Stimulated activated CD4-positive, alpha-beta T cell treated with anti-CD3 and anti-CD28 coated beads, Interleukin-4, amount 100 ng/mL, for 1 hour (primary cell): ENCODE results near the gene E4F1.
"Not testable (repeated sequence)": the region's sequence is repeated elsewhere in the genome, so short reads cannot be mapped to it uniquely, and the experiment has no call there.

Source experiments
- DNase-seq: peaks from one replicate; pipeline ENCODE4 v3.0.0-alpha.2; 2020

Gene E4F1

DNA sequence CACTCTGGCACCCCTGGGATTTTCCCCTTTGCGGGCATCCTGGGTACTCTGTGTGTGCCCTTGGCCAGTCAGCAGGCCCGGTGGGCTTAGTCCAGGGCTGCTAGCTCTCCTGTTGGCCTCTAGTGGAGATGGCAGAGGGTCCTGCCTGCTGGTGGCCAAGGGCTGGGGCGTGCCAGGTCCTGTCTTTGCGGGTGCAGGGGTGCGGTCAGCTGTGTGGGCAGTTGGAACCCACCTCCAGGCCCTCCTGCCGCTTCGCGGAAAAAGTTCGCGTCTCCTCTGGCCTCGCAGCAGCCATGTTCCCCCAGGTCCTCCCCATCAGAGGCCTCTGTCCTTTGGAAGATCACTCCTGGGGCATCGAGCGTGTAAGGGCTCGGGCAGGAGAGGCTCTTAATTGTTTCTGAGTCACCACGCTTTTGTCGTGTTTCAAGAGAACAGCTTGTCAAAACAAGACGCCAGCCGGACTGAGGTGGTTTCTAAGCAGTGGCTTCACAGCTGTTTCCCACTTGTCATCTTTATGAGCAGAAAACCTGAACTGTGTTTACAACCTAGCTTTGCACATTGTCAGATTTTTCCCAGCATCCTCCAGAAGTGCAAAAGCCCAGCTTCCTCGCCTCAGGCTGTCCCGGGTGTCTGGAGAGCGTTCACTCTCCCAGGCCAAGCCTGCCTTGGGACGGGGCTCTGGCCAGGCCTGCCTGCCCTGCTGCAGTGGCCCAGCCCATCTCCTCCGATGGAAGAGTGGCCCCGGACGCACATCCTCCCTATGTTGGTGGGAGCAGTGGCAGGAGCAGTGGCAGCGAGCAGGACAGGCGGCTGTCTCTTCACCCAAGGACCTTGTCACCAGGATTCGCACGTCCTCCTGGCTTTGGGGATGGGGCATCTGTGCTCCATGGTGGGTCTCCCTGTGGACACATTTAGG lies 7.9 kb downstream of the E4F1 start:
- no peak for DNase-seq

DNA sequence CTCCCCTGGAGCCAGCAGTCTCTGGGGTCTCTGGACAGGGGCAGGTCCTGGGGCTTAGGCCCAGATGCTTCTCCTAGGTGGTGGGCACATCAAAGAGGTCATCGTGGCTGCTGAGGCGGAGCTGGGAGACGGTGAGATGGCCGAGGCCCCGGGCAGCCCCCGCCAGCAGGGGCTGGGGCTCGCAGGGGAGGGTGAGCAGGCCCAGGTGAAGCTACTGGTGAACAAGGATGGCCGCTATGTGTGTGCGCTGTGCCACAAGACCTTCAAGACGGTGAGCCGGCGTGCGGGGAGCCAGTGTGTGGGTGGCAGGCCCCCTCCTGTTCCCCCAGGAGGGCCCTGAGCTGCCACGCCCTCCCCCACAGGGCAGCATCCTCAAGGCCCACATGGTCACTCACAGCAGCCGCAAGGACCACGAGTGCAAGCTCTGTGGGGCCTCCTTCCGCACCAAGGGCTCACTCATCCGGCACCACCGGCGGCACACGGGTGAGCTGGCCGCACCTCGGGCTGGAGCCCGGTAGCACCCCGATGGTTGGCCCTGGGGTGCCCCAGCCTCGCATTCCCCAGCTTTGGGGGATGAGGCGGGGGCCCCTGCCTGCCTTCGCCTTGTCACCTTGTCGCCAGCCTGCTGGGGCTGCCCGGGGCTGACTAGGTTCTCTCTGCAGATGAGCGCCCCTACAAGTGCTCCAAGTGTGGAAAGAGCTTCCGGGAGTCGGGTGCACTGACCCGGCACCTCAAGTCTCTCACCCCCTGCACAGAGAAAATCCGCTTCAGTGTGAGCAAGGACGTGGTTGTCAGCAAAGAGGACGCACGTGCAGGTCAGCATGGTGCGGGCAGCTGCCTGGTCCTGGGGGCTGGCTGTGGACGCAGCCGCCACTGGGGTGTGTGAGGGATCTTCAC lies 9.0 kb downstream of the E4F1 start:
- DNase-seq, result no peak

DNA sequence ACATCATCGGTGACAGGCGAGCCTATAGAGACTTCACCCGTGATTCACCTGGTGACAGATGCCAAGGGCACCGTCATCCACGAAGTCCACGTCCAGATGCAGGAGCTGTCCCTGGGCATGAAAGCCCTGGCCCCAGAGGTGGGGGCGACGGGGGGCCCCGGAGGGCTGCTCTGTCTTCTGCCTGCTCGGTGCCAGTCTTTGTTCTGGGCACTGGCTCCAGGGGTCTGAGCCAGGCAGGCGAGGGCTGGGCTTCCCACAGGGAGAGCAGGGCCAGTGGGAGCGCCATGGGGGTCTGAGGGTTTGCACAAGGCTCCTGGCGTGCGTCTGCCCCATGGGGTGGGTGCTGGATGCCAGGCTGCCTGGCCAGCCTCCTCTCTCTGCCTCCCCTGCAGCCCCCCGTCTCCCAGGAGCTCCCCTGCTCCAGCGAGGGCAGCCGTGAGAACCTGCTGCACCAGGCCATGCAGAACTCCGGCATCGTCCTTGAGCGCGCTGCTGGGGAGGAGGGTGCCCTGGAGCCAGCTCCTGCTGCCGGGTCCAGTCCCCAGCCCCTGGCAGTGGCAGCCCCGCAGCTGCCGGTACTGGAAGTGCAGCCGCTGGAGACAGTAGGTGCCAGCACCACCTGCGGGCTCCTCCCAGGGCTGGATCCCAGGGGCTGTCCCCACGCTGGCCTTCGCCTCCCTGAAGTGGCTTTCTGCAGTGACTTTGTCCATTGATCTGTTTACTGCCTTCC lies 9.8 kb downstream of the E4F1 start:
- DNase-seq, result no peak

DNA sequence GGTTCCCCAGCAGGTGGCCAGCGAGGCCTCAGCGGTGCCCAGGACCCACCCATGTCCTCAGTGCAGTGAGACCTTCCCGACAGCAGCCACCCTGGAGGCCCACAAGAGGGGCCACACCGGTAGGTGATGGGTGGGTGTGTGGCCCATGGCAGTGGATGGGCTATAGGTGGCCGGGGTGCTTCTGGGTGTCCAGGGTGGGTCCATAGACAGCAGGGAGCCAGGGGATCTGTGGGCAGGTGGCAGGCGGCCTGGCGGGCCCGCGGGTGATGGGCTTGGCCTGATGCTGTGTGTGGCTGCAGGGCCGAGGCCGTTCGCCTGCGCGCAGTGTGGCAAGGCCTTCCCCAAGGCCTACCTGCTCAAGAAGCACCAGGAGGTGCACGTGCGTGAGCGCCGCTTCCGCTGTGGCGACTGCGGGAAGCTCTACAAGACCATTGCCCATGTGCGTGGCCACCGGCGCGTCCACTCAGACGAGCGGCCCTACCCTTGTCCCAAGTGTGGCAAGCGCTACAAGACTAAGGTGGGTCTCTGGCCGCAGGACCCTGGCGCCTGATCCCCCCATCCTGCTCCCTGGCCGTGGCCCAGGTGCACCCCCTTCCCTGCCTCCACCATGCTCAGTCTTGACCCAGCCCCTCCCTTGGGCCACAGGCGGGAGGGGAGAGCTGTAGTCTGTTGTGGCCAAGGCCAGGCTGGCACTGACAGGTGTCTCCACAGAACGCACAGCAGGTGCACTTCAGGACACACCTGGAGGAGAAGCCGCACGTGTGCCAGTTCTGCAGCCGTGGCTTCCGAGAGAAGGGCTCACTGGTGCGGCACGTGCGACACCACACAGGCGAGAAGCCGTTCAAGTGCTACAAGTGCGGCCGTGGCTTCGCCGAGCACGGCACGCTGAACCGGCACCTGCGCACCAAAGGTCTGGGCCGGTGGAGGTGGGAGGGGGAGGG lies 10.8 kb downstream of the E4F1 start:
- no peak for DNase-seq

DNA sequence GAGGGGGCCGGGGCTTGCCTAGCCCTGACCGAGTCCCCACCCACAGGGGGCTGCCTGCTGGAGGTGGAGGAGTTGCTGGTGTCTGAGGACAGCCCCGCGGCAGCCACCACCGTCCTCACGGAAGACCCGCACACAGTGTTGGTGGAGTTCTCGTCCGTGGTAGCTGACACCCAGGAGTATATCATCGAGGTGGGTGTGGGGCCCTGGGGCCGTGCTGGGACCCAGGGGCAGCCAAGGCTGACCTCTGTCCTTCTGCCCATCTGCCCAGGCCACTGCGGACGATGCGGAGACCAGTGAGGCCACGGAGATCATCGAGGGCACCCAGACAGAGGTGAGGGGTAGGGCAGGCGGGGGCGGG lies 11.4 kb downstream of the E4F1 start:
- no peak for DNase-seq

DNA sequence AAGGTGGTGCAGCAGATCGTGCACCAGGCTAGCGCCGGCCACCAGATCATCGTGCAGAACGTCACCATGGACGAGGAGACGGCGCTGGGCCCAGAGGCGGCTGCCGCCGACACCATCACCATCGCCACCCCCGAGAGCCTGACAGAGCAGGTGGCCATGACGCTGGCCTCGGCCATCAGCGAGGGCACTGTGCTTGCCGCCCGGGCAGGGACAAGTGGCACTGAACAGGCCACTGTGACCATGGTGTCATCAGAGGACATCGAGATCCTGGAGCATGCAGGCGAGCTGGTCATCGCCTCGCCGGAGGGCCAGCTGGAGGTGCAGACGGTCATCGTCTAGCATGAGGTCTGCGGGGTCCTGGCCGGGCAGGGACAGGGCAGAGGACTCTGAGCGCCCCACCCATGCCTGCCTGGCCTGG lies 11.9 kb downstream of the E4F1 start:
- no peak for DNase-seq

DNA sequence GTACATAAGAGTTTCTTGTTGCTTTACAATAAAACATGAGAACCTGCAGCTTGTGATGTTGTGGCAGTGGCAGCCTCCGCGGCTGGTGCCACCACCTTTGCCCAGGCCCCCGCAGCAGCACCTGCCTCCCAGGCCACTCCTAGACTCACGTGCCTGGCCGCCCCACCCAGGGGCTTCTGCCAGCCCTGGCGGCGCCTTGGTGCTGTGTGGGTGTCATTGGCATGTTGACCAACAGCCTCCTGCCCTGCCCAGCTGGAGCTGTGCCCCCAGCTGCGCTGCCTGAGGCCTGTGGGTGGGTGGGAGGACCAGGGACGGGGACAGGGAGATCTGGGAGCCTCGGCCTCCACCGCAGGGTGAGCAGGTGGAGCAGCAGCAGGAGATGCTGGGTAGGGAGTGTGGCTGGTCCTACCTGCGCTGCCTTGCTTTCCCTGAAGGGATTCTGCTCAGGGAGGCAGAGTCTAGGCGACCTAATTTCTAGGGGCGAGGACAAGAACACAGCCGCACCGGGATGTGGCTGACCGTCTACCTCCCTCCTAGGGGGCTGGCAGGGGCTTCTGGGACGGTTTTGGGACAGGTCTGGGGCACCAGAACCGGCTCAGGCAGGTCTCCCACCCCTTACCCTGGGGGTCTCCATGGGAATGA lies 12.4 kb downstream of the E4F1 start:
- DNase-seq, result no peak

DNA sequence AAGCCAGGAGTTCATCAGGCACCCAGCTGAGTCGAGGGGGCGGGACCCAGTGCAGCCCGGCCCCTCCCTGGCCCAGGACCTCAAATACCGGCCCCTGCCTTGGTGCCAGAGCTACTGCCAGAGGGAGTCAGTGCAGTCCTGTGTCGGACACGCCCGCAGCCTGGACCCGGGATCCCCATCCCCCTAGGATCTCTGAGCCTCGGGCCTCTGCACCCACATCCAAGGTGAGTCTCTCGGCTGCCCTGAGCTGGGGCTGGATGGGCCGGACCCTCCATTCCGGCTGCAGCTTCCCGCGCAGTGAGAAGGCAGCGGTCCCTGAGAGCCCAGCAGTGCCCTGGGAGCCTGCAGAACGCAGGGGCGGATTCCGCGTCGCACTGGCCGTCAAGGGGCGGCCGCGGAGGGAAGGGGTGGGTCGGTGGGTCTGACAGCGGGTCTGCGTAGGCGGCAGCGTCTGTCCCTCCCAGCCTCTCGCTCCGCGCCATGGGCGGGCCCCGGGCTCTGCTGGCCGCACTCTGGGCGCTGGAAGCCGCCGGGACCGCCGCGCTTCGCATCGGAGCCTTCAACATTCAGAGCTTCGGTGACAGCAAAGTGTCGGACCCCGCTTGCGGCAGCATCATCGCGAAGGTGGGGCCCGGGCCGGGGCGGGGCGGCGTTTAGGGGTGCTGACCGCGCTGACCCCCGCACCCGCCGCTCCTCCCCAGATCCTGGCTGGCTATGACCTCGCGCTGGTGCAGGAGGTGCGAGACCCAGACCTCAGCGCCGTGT lies 13.1 kb downstream of the E4F1 start, which contains the start of gene DNASE1L2:
Gene DNASE1L2 (plus strand): TSS at position 108 of the 765 bp plus-strand sequence. CDS start 373 bp downstream, at position 481.
- DNase-seq, result no peak

DNA sequence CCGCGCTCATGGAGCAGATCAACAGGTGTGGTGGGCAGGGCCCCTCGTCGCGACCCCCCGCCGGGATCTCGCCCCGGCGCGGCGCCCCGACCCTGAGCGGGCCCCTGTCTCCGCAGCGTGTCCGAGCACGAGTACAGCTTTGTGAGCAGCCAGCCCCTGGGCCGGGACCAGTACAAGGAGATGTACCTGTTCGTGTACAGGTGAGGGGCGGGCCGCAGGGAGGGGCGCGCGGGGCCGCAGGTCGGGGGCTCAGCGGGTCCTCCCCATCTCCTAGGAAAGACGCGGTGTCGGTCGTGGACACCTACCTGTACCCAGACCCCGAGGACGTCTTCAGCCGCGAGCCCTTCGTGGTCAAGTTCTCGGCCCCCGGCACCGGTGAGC lies 13.7 kb downstream of the E4F1 start:
- no peak for DNase-seq

DNA sequence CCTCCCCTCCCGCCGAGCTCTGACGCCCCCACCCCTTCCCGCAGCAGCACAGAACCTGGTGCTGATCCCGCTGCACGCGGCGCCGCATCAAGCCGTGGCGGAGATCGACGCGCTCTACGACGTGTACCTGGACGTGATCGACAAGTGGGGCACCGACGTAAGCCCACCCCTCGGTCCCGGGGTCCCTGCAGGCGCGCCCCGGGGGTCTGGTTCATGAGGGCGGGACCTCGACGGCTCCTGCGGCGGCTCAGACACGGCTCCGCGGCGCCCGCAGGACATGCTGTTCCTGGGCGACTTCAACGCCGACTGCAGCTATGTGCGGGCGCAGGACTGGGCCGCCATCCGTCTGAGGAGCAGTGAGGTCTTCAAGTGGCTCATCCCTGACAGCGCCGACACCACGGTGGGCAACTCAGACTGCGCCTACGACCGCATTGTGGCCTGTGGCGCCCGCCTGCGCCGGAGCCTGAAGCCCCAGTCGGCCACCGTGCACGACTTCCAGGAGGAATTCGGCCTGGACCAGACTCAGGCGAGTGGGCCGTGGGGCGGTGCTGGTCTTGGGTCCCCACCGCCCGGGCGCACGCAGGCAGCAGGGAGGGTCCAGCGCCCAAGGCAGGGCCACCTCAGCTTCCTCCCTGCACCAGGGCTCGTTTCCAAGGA lies 14.2 kb downstream of the E4F1 start:
- DNase-seq, result no peak

DNA sequence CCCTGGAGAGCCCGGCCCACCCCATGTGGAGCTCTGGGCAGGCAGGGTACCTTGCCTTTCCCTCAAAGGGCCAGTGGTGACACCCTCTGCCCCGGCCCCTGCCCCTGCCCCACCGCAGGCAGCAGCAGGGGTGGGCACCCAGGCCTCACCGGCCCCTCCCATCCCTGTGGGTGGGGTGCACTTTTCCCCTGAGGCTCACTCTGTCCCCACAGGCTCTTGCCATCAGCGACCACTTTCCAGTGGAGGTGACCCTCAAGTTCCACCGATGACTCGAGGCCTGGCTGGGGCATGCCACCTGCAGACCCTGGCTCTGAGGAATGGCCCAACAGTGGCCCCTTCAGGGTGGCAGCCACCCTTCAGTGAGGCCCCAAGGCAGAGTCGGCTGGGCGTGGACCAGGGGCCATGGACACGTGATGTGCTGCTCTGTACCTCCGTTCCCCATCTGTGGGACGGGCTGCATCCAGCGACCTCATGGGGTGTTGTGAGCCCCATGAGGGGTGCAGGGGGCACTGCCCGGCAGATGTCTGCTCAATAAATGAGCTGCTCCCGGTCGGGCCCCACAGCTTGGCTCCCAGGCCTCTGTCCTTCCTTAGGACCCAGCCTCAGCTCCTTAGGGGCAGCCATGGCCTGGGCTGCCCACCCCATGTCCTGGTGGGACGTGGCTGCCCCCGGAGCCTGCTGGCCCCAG lies 14.9 kb downstream of the E4F1 start:
- DNase-seq, result no peak

DNA sequence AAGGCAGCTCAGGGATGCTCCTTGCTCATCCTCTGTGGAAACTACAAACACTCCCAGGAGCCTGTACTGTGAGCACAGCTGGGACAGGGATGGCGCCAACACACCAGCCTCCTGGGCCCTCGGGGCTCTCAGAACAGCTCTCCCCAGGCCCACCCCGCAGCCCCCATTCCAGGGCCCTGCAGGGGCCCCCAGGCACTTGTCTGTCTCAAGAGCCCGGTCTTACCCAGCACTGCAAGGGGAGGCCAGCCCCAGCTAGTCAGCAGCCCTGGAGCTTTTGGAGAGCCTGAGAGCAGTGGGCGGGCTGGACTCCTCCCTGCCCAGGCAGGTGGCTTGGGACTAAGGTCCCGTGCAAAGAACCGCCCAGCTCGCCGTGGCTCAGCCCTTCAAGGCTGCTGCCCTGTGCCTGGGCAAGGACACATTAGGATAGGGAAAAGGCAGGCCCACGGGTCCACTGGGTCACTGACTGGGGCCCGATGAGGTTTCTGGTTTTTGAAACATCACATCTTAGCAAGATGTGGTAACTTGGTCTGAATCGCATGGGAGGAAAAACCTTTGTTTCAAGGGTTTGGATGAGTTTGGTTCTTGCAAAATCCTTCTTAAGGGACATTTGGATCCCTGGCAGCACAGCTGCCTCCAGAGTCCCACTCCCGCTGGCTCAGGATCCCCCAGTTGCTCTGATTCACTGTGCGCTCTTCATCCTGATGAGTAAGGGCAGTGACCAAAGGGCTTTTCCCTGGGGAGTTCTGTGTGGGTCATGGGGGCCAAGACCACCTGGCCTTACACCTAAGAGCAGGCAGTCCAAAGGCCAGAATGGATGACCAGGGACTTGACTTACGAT lies 15.7 kb downstream of the E4F1 start:
- DNase-seq, result no peak

DNA sequence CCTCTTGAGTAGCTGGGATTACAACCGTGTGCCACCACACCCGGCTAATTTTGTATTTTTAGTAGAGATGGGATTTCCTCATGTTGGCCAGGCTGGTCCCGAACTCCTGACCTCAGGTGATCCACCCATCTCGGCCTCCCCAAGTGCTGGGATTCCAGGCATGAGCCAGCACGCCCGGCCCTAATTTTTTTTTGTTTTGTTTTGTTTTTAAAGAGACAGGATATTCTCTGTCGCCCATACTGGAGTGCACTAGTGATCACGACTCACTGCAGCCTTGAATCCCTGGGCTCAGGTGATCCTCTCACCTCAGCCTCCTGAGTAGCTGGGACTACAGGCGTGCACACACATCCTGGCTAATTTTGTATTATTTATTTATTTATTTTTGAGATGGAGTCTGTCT lies 16.9 kb downstream of the E4F1 start:
- DNase-seq, result not testable (repeated sequence)

DNA sequence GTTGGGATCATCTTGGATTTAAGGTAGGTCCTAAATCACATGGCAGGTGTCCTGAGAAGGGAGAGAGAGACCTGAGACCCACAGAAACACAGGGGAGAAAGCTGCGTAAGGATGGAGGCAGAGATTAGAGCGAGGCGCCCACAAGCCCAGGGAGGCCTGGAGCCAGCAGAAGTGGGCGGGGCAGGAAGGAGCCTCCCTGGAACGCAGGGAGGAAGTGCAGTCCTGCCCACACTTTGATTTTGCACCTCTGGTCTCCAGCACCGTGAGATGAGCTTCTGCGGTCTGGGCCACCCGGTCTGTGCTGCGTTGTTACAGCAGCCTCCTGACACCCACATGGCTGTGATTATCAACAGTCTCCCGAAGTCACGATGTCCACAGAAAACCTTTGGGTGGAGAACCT lies 19.2 kb downstream of the E4F1 start:
- DNase-seq, result no peak

DNA sequence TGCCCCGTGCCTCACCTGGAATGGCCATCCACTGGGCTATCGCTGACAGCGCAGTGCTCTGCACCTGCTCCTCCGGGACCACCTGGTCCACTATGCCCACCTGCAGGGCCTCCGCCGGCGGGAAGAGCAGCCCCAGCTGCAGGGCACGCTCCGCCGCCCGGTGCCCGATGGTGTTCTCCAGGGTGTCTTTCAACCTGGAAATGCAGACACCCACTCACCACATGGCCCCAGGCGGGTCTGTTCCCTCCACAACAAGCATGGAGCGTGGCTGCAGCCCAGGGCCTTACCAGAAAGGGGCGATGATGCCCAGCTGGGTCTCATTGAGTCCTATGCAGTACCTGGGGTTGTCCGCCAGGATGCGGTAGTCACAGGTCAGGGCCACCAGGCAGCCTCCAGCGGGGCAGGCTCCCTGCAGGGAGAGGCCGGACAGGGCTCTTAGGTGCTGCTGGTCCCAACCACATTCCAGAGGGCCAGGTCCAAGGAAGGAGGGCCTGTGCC lies 19.7 kb downstream of the E4F1 start:
- no peak for DNase-seq

DNA sequence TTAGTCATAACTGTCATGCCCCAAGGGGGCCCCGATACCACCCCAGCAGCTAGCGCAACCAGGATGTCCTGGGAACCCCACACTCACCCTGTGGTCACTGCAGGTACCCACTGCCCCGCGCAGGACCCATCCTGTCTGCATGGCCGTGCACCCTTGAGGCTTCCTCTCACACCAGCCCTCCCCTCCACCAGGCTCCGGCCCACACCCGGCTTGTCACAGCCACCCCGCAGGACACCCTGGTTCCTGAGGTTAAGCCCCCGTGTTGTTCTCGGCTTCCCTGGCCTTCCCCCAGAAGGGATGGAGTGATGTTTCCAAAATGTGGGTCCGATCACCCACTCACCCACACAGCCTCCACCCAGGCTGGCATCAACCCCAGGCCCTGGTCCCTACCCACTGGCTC lies 20.4 kb downstream of the E4F1 start:
- no peak for DNase-seq

DNA sequence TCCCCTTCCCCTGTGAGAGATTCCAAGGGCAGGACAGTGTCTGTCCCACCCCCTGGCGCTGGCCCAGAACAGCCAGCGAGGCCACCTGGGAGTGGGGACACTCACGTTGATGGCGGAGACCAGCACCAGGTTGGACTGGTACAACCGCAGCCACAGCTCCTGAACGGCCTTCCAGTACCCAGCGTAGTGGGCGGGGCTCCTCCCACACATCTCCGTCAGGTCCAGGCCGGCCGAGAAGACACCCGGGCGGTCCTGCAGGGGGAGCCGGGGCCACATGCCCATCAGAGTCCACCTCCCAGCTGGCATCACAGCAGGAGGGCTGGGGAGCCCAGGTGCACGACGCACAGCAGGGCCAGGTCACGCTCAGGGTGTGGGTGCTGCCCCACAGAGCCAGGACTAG lies 20.9 kb downstream of the E4F1 start:
- DNase-seq, result no peak
